Activated naive CD4-positive, alpha-beta T cell treated with Interleukin-2 at 50 U/mL for 16 hours (primary cell): ENCODE results near the gene PRR13.
A peak's percentile ranks its signal among the peaks of the same experiment; 100 is the strongest.
"Not testable (repeated sequence)": the region's sequence is repeated elsewhere in the genome, so short reads cannot be mapped to it uniquely, and the experiment has no call there.

ENCODE experiments used
- DNase-seq: peaks from one replicate; pipeline ENCODE4 v3.0.0-alpha.2; 2020

The PRR13 gene, protein sequence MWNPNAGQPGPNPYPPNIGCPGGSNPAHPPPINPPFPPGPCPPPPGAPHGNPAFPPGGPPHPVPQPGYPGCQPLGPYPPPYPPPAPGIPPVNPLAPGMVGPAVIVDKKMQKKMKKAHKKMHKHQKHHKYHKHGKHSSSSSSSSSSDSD

DNA sequence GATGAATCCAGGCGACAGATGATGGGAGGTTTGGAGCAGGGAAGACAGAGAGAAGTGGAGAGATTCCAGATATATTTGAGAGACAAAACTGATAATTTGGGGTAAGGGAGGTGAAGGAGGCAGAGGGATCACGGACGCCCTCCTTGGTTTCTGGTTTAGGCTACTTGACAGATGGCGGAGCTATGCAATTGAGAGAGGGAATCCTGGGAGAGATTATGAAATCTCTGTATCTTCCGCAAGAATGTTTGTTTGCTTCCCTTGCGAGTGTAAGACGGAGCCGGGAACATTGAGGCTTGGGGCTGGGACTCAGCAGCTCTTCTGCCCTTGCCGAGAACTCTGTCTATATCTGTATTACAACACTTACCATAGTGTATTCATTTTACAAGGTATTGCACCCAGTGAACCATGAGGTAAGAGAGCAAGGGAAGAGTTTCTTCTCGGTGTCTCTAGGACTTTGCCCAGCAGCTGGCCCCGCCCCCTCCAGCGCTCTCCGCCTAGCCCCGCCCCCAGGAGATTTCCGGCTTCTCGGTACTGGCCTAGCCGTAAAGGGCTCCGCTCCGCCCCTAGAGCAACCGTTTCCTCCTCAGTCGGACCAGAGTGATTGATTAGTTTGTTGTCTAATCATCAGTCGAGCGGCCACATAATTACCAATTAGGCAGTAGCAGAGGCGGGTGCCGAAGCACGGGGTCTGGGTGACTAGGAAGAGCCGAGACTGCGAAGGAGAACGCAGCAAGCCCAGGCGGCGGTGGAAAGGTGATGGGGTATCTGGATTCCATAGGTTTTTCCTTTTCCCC is at the start of gene PRR13:
TSS of gene PRR13 (plus strand) at position 695 of the 794 bp plus-strand sequence. CDS start 981 bp downstream, outside the sequence.
- DNase-seq, result peak; percentile 99

DNA sequence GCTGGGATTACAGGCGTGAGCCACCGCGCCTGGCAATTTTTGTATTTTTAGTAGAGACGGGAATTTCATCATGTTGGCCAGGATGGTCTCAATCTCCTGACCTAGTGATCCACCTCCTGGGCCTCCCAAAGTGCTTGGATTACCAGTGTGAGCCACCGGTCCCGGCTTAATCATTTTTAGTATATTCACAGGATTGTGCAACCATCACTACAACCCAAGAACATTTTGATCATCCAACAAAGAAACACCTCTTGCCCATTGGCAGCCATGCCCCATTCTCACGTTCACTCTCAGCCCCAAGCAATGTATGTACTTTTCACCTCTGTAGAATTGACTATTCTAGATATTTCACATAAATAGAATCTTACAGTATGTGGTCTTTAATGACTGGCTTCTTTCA is 41.6 kb upstream of the PRR13 start:
- DNase-seq, result no peak

DNA sequence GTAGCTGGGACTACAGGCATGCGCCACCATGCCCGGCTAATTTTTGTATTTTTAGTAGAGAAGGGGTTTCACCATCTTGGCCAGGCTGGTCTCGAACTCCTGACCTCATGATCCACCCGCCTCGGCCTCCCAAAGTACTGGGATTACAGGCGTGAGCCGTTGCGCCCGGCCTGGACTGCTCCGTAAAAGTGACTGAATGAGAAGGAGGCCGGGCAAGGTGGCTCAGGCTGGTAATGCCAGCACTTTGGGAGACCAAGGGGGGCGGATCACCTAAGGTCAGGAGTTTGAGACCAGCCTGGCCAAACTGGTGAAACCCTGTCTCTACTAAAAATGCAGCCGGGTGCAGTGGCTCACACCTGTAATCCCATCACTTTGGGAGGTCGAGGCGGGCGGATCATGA is 39.2 kb upstream of the PRR13 start:
- DNase-seq, result not testable (repeated sequence)

DNA sequence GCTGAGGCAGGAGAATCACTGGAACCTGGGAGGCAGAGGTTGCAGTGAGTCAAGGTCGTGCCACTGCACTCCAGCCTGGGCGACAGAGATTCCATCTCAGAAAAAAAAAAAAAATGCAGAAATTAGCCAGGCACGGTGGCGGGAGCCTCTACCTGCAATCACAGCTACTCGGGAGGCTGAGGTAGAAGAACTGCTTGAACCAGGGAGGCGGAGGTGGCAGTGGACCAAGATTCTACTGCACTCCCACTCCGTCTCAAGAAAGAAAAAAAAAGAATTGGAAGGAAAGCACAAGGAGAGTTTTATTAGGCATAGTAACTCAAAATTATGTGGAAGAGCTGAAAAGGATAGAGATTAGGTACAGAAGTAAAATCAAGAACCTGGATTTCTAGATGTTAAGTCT is 38.7 kb upstream of the PRR13 start:
- DNase-seq, result no peak

DNA sequence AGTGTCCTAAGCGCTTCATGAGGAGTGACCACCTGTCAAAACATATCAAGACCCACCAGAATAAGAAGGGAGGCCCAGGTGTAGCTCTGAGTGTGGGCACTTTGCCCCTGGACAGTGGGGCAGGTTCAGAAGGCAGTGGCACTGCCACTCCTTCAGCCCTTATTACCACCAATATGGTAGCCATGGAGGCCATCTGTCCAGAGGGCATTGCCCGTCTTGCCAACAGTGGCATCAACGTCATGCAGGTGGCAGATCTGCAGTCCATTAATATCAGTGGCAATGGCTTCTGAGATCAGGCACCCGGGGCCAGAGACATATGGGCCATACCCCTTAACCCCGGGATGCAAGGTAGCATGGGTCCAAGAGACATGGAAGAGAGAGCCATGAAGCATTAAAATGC is 30.6 kb upstream of the PRR13 start:
- DNase-seq, result no peak

DNA sequence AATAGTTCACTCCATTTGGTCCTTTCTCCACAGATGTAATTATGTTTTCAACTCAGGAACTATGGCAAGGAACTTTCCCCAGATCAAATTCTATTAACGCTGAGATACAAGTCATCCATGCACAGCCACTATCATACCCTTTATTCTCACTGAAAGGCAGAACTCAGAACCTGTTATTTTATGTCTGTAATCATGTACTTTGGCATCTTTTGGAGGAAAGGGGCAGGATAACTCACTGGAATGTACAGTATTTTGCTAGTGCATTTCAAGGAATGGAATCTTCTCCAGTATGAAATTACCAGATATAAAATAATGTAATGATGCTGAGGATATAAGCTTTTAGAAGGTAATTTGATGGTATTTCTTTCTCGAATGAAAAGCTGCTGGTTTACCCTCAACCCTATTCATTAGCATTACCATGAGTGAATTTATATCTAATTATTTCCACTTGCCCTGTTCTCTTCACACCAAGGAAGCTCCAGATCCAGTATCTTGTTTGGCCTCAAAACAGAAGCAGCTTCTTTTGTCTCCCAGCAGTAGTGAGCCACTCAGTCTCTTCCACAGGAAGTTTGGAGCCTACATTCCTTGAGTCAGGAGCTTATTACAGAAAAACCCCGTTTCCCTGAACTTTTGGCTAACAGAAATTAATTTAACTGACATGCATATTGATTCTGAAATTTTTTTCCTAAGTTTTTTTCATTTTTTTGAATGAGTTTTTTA is 27.9 kb upstream of the PRR13 start:
- DNase-seq, result no peak

DNA sequence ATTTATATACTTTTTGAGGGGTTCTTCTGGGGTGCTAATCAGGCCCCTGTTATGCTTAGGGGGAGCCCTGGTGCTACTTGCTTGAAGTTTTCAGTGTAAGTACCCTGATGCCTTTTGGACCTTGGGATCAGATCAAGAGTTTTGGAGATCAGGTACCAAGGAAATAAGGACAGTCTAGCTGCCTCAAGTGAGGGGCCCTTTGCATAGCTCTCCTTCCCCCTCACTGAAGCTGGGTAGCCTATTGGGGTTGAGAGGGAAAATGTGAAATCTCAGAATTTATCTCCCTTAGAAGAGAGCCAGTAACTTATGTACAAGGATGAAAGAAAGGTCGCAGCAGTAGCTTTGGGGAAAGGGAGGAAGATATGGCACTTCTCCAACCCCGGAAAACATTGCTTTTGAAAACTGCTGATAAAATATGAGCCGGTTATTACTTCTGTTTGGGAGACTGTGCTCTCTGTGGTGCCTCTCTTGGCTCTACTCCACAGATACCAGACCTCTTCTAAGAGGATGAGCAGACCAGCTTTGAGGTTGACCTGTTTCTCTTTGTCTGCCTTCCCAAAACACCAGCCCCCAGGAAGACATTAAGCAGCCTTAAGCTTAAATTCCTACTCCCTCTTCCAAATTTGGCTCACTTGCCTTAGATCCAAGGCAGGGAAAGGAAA is 26.6 kb upstream of the PRR13 start:
- DNase-seq, result no peak

DNA sequence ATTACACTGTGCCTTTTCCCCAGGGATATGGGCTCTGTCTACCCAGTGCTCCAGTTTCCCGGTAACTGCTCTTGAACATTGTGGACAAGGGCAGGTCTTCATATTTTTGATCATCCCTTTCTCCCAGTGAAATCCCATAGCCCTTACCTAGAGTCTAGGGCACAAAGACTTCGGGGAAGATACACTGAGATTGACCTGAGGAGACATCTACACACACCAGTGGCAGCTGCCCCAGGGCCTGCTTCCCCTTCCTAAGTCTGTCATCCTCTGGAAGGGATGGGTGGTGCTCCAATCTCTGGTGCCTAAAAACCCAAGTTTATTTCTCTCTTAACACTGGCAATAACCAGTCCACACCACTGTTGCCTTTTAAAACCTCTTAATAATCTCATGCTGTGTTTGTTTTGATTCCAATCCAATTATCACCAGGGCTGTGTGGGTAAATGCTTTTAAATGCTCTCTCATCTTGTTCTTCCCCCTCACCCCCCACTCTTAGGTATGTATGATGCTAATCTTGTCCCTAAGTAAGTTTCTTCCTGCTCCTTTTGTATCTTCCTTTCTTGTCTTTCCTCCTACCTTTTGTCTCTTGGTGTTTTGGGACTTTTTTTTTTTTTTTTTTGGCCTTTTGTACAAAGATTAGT is 25.7 kb upstream of the PRR13 start:
- not testable (repeated sequence) for DNase-seq

DNA sequence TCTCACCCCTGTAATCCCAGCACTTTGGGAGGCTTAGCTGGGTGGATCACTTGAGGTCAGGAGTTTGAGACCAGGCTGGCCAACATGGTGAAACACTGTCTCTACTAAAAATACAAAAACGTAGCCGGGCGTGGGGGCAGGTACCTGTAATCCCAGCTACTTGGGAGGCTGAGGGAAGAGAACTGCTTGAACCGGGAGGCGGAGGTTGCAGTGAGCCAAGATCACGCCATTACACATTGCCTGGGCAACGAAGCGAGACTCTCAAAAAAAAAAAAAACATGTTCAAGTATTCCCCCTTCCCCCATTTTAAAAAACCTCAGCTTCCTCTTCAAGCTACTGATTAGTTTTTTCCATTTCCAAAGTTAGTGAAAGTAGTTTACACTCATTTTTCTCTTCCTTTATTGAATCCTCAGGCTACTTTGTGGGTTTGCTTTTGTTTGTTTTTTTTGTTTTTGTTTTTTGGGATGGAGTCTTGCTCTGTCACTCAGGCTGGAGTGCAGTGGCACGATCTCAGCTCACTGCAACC is 24.2 kb upstream of the PRR13 start:
- not testable (repeated sequence) for DNase-seq

DNA sequence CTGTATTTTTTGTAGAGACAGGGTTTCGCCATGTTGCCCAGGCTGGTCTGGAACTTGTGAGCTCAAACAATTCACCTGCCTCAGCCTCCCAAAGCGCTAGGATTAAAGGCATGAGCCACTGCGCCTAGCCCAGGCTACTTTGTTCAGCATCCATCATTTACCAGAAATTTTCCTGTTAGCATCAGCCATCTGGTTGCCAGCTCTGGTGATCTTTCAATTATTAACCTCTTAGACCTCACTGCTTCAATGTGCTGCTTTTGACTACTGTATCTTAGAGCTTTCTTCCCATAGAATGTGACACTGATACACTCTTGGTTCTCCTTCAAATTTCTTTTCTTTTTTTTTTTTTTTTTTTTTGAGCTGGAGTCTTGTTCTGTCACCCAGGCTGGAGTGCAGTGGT is 23.3 kb upstream of the PRR13 start:
- no peak for DNase-seq

DNA sequence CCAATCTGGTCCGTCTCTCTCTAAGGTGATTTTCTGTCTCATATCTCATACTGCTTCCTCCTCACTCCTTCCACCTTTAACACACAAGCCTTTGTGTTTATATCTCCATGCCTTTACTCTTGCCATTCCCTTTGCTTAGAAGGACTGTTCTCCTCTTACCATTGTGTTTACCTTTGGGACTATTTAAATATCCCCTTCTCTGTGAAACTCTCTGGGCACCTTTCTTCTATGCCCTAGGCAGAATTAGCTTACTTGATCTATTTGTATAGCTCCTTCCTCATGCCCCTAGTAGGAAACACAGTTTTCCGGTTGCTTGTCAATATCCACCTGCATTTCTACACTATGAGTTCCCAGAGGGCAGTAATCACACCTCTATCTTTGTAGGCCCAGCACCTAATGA is 21.8 kb upstream of the PRR13 start:
- no peak for DNase-seq

DNA sequence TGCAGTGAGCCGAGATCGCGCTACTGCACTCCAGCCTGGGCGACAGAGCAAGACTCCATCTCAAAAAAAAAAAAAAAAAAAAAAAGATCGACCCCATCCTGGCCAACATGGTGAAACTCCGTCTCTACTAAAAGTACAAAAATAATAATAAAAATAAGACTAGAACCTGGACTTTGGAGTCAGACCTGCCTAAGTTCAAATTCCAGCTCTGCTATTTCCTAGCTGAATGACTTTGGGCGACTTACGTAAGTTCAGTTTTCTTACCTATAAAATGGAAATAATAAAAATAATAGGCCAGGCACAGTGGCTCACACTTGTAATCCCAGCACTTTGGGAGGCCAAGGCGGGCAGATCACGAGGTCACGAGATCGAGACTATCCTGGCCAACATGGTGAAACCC is 19.3 kb upstream of the PRR13 start:
- DNase-seq, result not testable (repeated sequence)

DNA sequence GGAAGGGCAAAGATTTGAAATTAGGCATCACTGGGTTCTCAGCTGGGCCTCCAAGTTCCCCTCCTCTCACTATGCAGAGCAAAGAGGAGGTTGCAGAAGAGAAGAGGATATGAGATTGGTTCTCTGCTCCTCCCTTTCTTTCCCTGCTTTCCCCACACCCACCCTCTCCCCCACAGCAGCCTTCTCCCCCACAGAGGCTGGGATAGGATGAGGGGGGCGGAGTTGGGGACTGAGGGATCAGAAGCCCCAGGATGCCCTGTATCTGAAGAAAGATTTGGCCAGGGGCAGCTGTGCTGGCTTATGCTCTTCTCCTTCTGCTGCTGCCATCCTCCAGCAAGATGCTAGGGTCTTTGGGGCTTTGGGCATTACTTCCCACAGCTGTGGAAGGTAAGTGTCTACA is 17.9 kb upstream of the PRR13 start, which contains the start of gene AMHR2:
TSS of gene AMHR2 (plus strand) at position 259 of the 400 bp plus-strand sequence. CDS start at position 339, 80 bp downstream.
- no peak for DNase-seq

DNA sequence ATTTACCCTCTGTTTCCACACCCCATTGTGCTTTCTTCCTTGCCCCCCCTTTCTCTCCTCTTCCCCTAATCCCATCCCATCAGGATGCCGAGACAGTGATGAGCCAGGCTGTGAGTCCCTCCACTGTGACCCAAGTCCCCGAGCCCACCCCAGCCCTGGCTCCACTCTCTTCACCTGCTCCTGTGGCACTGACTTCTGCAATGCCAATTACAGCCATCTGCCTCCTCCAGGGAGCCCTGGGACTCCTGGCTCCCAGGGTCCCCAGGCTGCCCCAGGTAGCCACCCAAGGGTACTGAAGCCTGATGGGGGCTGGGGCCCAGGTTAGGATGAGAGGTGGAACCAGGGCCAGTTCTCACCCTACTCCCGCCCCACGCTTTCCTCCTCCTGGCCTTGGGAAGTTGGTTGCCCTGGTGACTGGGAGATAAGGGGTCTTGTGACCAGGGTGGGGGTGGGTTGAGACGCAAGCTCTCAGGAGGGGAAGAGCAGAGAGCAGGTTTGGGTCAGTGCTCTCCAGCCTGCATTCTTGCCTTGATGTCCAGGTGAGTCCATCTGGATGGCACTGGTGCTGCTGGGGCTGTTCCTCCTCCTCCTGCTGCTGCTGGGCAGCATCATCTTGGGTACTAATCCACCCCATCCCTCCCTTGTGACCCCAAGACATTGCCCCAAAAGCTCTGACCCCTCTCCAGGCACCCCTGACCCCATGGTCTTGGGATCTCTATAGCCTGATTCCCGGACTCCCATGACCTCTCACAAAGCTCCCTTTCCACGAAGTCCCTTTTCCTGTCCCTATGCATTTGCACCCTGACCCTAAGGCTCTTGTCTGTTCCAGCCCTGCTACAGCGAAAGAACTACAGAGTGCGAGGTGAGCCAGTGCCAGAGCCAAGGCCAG is 16.7 kb upstream of the PRR13 start:
- DNase-seq, result no peak

DNA sequence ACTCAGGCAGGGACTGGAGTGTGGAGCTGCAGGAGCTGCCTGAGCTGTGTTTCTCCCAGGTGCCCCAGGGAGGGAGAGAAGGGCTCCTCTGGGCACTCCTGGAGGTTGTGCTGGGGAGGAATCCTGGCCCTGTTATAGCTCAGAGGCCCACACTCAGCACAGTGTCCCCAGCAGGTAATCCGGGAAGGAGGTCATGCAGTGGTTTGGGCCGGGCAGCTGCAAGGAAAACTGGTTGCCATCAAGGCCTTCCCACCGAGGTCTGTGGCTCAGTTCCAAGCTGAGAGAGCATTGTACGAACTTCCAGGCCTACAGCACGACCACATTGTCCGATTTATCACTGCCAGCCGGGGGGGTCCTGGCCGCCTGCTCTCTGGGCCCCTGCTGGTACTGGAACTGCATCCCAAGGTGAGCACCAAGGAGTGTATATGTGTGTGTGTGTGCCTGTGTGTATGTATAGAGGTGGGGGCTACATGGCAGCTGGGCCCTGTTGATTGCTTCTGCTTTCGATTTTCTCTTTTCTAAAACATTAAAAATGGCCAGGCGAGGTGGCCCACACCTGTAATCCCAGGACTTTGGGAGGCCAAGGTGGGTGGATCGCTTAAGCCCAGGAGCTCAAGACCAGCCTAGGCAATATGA is 15.9 kb upstream of the PRR13 start:
- no peak for DNase-seq

DNA sequence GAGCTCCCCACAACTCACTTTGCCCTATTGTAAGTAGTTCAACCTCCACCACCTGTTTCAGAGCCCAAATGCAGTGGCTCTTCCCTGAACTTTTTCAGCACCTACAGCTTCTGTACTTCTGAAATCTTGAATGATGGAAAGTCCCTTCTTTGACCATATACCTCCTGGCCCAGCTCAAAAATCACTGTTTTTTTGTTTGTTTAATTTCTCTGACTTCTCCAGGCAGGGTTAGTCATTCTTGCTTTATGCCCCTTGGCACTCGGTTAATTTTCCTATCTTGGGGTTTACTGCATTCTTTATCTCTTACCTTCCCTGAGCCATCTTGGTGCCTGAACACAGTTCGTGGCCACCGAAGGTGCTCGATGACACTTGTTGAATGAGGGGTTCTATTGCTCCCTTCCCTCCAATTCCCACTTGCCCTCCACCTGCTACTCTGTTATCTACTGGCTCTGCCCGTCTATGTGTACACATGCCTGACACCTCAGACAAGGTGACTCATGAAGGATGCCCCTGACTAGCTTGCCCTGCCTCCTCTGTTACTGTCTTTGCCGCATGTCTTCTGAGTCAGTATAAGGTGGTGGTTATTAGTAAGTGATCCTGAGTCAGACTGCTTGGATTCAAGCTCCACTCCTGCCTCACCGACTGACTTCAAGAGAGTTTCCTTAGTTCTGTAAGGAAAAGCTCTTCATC is 13.5 kb upstream of the PRR13 start:
- DNase-seq, result peak; percentile 42

DNA sequence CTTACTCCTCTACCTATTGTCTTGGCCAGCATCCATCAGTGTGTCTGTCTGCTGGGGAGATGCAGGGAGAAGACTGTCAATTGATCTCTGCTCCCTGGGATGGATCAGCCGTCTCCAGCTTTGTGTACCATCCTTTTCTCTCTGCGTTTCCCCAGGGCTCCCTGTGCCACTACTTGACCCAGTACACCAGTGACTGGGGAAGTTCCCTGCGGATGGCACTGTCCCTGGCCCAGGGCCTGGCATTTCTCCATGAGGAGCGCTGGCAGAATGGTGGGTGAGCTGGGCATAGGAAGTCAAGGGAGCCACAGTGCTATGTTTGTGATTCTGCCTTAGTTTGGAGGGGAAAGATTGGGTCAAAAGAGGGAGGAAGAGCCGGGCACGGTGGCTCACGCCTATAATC is 12.8 kb upstream of the PRR13 start:
- DNase-seq, result no peak

DNA sequence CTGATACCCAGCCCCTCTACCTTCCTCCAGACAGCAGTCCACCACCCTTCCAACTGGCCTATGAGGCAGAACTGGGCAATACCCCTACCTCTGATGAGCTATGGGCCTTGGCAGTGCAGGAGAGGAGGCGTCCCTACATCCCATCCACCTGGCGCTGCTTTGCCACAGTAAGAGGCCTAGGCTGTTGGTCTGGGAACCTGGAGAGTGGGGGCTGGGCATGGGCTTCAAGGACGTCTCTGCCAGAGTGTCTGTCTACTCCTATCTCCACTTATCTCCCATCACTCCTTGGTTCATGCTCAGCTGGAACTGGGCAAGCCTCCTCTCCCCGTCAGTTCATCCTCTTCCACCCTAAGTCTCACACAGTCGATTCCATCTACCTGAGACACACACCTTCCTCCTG is 11.4 kb upstream of the PRR13 start:
- no peak for DNase-seq

DNA sequence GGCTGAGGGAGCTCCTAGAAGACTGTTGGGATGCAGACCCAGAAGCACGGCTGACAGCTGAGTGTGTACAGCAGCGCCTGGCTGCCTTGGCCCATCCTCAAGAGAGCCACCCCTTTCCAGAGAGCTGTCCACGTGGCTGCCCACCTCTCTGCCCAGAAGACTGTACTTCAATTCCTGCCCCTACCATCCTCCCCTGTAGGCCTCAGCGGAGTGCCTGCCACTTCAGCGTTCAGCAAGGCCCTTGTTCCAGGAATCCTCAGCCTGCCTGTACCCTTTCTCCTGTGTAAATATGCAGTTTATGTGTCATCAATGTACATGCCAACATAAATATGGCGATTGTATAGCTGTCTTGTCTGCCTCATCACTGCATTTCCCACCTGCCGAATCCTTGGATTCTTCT is 10.3 kb upstream of the PRR13 start:
- DNase-seq, result no peak

DNA sequence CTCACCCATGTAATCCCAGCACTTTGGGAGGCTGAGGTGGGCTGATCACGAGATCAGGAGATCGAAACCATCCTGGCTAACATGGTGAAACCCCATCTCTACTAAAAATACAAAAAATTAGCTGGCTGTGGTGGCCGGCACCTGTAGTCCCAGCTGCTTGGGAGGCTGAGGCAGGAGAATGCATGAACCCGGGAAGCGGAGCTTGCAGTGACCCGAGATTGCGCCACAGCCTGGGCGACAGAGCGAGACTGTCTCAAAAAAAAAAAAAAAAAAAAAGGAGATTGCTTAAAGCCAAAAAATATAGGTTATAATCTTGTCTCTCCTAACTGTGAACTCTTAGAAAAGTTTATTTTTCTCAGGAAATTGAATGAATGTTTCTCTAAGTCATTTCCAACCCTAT is 6.2 kb upstream of the PRR13 start:
- DNase-seq, result not testable (repeated sequence)
